Common myeloid progenitor, CD34-positive (primary cell): ENCODE measurements around the gene CXCL12.
A peak's percentile ranks its signal among the peaks of the same experiment; 100 is the strongest.

Experiments used
- CTCF ChIA-PET: fragments of 350-600 bp; sonication (Branson Sonifier 250); formaldehyde crosslinking; loops from one replicate; lab custom pipeline; 2021; ENCODE audit warnings: antibody characterized with exemption; lab: Charles Lee
- POLR2A ChIA-PET: fragments of 350-600 bp; sonication (Branson Sonifier 250); formaldehyde crosslinking; loops from one replicate; lab custom pipeline; 2021; ENCODE audit warnings: antibody characterized with exemption; lab: Charles Lee
- DNase-seq, 3 donors: peaks; one replicate each; pipeline versions ENCODE4 v3.0.0 to v3.0.0-alpha.2; 2013
- H3K27ac ChIP-seq, 2 experiments: 1 replicate in 1 of 2; 2 replicates in 1 of 2; pipeline ENCODE4 v1.7.0; 2013; ENCODE audit warnings: inconsistent platforms in 2 of 2, low read length in 2 of 2, mild to moderate bottlenecking in 2 of 2, low read depth in 1 of 2, moderate library complexity in 1 of 2; ENCODE audit not compliant: severe bottlenecking in 2 of 2, insufficient read depth in 1 of 2, poor library complexity in 1 of 2
- H3K27me3 ChIP-seq, 5 experiments: replicated peaks in 2 of 5; 1 replicate in 3 of 5; 2 replicates in 2 of 5; pipeline versions ENCODE4 v1.6.1 to v1.7.0; 2013; ENCODE audit warnings: low read length in 4 of 5, mild to moderate bottlenecking in 2 of 5, moderate library complexity in 2 of 5, inconsistent platforms in 1 of 5; ENCODE audit not compliant: insufficient read depth in 5 of 5, control insufficient read depth in 4 of 5
- H3K36me3 ChIP-seq, 4 experiments: 1 replicate in 2 of 4; 2 replicates in 2 of 4; pipeline versions ENCODE4 v1.6.1 to v1.7.0; 2013; ENCODE audit warnings: low read length in 3 of 4, control low read depth in 1 of 4, mild to moderate bottlenecking in 1 of 4; ENCODE audit not compliant: control insufficient read depth in 4 of 4, insufficient read depth in 4 of 4
- H3K4me1 ChIP-seq, 4 experiments: 1 replicate in 3 of 4; 2 replicates in 1 of 4; pipeline versions ENCODE4 v1.6.1 to v1.7.1; 2013; ENCODE audit warnings: low read length in 3 of 4, mild to moderate bottlenecking in 3 of 4, control low read depth in 1 of 4, inconsistent platforms in 1 of 4, moderate library complexity in 1 of 4; ENCODE audit not compliant: control insufficient read depth in 4 of 4, insufficient read depth in 4 of 4; ENCODE audit errors: control extremely low read depth in 1 of 4
- H3K4me3 ChIP-seq, 7 experiments: 1 replicate in 4 of 7; 2 replicates in 3 of 7; pipeline versions ENCODE4 v1.5.1 to v1.7.0; 2013; ENCODE audit warnings: mild to moderate bottlenecking in 7 of 7, low read length in 6 of 7, moderate library complexity in 6 of 7, inconsistent platforms in 2 of 7, low read depth in 2 of 7, control low read depth in 1 of 7; ENCODE audit not compliant: insufficient read depth in 4 of 7, control insufficient read depth in 1 of 7; ENCODE audit errors: extremely low read depth in 1 of 7
- H3K9me3 ChIP-seq, 5 experiments: 1 replicate in 4 of 5; 2 replicates in 1 of 5; pipeline versions ENCODE4 v1.6.1 to v1.7.1; 2013; ENCODE audit warnings: low read length in 4 of 5, mild to moderate bottlenecking in 2 of 5, inconsistent platforms in 1 of 5, low read depth in 1 of 5, moderate library complexity in 1 of 5; ENCODE audit not compliant: control insufficient read depth in 4 of 5, insufficient read depth in 2 of 5; ENCODE audit errors: control extremely low read depth in 1 of 5
- whole genome bisulfite sequencing: methylation state at CpG from one replicate; pipeline ENCODE4 v1.1.5; 2013; ENCODE audit not compliant: insufficient coverage; 5-methylcytosine and 5-hydroxymethylcytosine counted together

CXCL12 gene

GRCh38 chr10:44385696-44386441 is 972 bp upstream of the CXCL12 start:
- no peaks in the 10 kb centered on the region for H3K36me3 ChIP-seq
- peaks cover 0 to 24% (median 16%) of the 10 kb centered on the region in 4 experiments for H3K4me1 ChIP-seq
- H3K27ac ChIP-seq: no peak overlapping the region
- no peaks in the 10 kb centered on the region for H3K9me3 ChIP-seq
- WGBS: 16% methylated on average over 34 of the region's 50 CpGs
- ChIA-PET POLR2A (interaction anchor here (0.6 kb wide), 1 partner anchor 71 kb away, joined by 3 read pairs; no protein-coding TSS in a partner anchor), CTCF (interaction anchor here (0.7 to 2.1 kb wide), 10 partner anchors 8 to 716 kb away, joined by 3 to 11 read pairs (median 4); no protein-coding TSS in a partner anchor)
- peaks cover 0 to 69% (median 25%) of the 10 kb centered on the region in 5 experiments for H3K27me3 ChIP-seq
- DNase-seq: peak in 2 of 3 donors; percentile 21 to 22
- peak overlapping the region in 4 of 7 experiments; percentile 45 to 68 (median 56) for H3K4me3 ChIP-seq

GRCh38 chr10:44384601-44385025 is 284 bp downstream of the CXCL12 start:
- under 1% methylated on average over 30 of the region's 48 CpGs for WGBS
- H3K36me3 ChIP-seq: no peaks in the 10 kb centered on the region
- ChIA-PET POLR2A (no interaction called here), CTCF (no interaction called here)
- peak in 2 of 3 donors; percentile 27 to 37 for DNase-seq
- peaks cover 0 to 24% (median 16%) of the 10 kb centered on the region in 4 experiments for H3K4me1 ChIP-seq
- no peak overlapping the region for H3K27ac ChIP-seq
- peak overlapping the region in 6 of 7 experiments; percentile 25 to 68 (median 50) for H3K4me3 ChIP-seq
- peaks cover 0 to 80% (median 28%) of the 10 kb centered on the region in 5 experiments for H3K27me3 ChIP-seq
- no peaks in the 10 kb centered on the region for H3K9me3 ChIP-seq

GRCh38 chr10:44383749-44384600 is 922 bp downstream of the CXCL12 start:
- WGBS: 2% methylated on average over 62 of the region's 63 CpGs
- ChIA-PET POLR2A (no interaction called here), CTCF (interaction anchor here (1.7 kb wide), 1 partner anchor 78 kb away, joined by 4 read pairs; no protein-coding TSS in a partner anchor)
- DNase-seq: peak in 2 of 3 donors; percentile 26 to 35
- Histone ChIP-seq H3K4me1 (peaks cover 0 to 24% (median 16%) of the 10 kb centered on the region in 4 experiments), H3K27ac (no peak overlapping the region), H3K4me3 (peak overlapping the region in 6 of 7 experiments; percentile 1 to 68 (median 50)), H3K9me3 (no peaks in the 10 kb centered on the region), H3K27me3 (peaks cover 0 to 80% (median 28%) of the 10 kb centered on the region in 5 experiments), H3K36me3 (no peaks in the 10 kb centered on the region)

DNA sequence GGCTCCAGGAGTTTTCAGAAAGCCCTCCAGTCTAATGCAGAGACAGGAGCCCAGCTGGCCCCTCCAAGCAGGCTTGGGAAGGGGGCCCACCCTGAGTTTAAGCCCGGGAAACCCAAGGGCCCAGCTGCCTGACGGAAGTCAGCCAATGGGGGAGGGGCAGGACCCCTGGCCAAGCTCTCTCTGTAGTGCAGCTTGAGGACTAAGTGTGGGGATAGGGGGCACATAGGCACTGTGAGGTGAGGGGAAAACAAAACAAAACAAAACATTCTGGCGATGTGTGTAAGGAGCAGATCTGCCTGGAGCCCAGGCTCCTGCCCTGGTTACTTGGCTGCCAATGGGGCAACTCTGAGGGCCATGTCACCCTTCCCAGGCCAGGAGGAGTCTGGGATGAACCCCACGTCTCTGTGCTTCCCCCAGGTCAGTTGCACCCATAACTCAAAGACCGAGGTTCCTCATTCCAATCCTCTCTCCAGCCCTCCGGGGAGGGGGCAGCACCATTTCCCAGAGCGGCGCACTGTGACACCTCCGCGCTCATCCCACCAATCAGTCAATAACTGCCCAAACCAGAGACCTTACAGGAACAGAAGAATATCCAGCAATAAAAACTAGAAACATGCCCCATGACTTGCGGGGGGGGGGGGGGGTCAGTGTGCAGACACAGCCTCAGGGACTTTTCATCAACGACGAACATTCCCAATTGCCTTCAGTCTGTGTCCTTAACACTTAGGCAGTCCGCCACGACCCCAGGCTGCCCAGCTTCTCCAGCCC is 1.7 kb downstream of the CXCL12 start:
- H3K4me1 ChIP-seq: peaks cover 0 to 24% (median 16%) of the 10 kb centered on the region in 4 experiments
- no peaks in the 10 kb centered on the region for H3K36me3 ChIP-seq
- ChIA-PET CTCF (interaction anchor here (1.7 kb wide), 1 partner anchor 77 kb away, joined by 4 read pairs; no protein-coding TSS in a partner anchor), POLR2A (no interaction called here)
- no peak for DNase-seq
- no peak overlapping the region for H3K4me3 ChIP-seq
- H3K27me3 ChIP-seq: peaks cover 0 to 81% (median 30%) of the 10 kb centered on the region in 5 experiments
- no peak overlapping the region for H3K27ac ChIP-seq
- 28% methylated on average over 7 of the region's 15 CpGs for WGBS
- H3K9me3 ChIP-seq: no peaks in the 10 kb centered on the region

DNA sequence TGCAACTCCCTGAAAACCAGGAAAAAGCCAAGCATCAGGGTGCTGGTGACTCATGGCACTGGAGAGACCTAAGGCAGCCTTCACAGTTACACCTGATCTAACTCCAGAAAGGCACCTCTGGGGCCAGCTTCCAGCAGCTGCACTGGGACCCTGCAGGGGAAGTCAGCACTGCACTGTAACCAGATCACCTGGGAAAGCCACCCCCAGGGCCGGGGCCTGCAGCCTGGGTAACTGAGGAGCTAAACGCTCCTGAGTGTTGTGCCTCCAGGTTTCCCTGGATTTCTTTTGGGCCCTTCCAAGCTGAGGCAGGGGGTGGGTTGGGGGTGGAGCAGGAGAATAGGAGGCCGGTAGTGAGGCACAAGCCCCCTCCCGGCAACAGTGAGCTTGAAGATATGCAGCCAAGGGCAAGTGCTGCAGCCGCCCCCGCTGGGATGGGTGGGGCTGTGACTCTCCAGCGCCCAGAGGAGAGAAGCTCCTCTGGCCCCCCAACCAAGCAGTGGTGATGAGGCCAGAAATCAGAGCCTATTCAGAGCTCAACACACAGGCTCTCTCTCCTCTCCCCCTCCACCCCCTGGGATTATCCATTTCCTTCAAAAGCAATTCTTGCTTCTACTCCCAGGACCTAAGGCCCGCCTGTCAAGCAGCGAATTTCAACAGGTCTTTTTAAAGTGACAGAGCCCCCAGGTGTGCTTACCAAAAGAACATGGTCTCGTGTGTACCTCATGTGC is 2.6 kb downstream of the CXCL12 start:
- peaks cover 0 to 76% (median 30%) of the 10 kb centered on the region in 5 experiments for H3K27me3 ChIP-seq
- peaks cover 0 to 24% (median 16%) of the 10 kb centered on the region in 4 experiments for H3K4me1 ChIP-seq
- no peak for DNase-seq
- ChIA-PET CTCF (interaction anchor here (1.7 kb wide), 1 partner anchor 76 kb away, joined by 4 read pairs; no protein-coding TSS in a partner anchor), POLR2A (no interaction called here)
- no peak overlapping the region for H3K4me3 ChIP-seq
- H3K27ac ChIP-seq: no peak overlapping the region
- H3K36me3 ChIP-seq: no peaks in the 10 kb centered on the region
- 79% methylated on average over 6 of the region's 10 CpGs for WGBS
- no peaks in the 10 kb centered on the region for H3K9me3 ChIP-seq
